RCC 7860 (cell line): ENCODE measurements around the gene NTRK2.
"Not testable (repeated sequence)": the region's sequence is repeated elsewhere in the genome, so short reads cannot be mapped to it uniquely, and the experiment has no call there.

Source experiments
- DNase-seq: peaks from one replicate; pipeline ENCODE4 v3.0.0-alpha.2; 2015; ENCODE audit warnings: low spot score
- FAIRE-seq: peaks from 2 replicates; lab custom pipeline; 2012; peaks lifted over from hg19 to GRCh38; lab: Jason Lieb, UNC

Gene NTRK2

DNA sequence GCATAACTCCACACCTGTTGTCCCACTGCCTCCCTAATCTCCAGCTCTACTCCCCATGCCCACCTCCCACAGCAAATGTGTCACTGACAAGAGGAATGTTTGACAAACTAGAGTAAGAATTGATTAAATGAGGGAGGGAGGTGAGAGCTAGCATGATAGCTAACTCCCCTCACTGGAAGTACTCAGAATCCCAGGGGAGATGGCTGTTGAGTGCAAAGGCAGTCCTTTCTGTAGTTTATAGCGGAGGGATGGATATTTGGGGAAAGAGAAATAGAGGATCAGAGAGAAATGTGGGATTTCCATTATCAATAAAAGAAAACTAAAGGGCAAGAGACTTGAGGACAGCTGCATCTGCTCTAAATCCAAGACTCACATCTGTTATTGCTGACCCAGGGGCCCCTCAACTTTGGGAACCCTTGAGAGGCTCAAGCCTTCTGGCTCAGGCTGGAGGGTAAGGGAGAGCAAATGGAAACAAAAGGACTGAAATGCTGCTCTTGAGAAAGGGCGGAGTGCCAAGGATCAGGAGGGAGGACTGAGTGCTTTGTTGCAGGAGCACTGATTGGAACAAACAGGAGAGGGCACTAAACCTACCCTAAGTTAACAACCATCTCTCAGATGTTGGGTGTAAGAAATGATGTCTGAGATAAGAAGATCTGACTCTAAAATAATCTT, 372.1 kb downstream of the NTRK2 start:
- no peak for FAIRE-seq
- no peak for DNase-seq

- no peak for FAIRE-seq
- no peak for DNase-seq
Observed at GRCh38 chr9:85042981-85043647, 373.6 kb downstream of the NTRK2 start.

DNA sequence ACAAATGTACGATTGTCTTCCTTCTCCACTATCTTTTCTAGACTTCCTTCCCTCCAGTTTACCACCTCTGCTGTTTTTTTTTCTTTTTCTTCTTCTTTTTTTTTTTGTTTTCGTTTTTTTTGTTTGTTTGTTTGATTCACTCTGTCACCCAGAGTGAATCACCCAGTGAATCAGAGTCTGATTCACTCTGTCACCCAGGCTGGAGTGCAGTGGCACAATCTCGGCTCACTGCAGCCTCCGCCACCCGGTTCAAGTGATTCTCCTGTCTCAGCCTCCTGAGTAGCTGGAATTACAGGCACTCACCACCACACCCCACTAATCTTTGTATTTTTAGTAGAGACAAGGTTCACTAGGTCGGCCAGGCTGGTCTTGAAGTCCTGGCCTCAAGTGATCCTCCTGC, 375.7 kb downstream of the NTRK2 start:
- FAIRE-seq (no peak), DNase-seq (no peak)

DNA sequence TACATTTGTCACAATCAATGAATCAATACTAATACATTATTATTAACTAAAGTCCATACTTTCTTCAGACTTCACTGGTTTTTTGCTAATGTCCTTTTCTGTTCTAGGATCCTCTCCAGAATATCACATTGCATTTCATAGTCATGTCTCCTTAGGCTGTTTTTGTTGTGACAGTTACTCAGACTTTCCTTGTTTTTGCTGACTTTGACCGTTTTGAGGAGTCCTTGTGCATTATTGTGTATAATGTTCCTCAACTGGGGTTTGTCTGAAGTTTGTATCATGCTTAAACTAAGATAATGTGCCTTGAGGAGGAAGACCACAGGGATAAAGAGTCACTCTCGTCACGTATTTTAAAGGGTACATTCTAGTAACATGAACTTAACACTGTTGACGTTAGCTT, 376.9 kb downstream of the NTRK2 start:
- DNase-seq (no peak), FAIRE-seq (no peak)

- DNase-seq (no peak), FAIRE-seq (no peak)
Observed at GRCh38 chr9:85053206-85053786, 383.8 kb downstream of the NTRK2 start.

DNA sequence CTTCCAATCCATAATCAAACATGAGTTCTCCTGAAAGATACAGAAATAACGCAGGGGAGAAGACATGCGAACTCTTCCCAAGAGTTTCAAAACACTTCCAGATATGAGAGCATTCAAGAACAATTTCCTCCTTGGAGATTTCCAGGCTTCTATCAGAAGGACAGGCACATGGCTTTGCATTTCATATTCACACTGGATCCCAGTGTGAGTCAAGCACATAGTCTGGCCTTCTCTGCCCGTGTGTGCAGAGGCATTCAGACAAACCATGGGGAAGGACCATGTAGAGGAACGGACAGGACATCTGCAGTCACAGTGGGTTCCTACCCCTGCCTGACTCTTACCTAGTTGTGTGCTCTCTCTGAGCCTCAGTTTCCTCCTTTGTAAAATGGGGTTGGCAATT, 384.5 kb downstream of the NTRK2 start:
- no peak for FAIRE-seq

GRCh38 chr9:85055506-85056202, 386.1 kb downstream of the NTRK2 start:
- FAIRE-seq: no peak

More for the DNA sequence above, 384.5 kb downstream of the NTRK2 start:
- DNase-seq: no peak

DNA sequence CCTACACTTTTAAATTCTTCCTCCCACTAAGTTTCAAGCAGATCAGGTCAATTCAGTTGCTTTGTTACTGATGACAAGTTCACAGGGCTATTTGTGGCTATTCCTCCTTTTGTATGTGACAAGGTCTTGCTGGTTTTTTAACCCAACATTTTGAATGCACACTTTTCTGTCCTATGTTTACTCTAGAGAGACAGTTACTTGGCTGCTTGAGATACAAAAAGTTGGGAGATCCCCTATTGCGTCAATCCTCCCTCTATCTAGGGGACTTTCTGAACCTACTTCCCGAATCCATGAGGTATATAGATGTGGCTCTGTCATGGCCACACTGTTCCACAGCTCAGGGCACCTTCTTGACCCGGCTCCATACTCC, 386.7 kb downstream of the NTRK2 start:
- FAIRE-seq: no peak
- no peak for DNase-seq

More at GRCh38 chr9:85055506-85056202, 386.1 kb downstream of the NTRK2 start:
- no peak for DNase-seq

GRCh38 chr9:85061969-85062368, 392.4 kb downstream of the NTRK2 start:
- FAIRE-seq (no peak), DNase-seq (no peak)

GRCh38 chr9:85062385-85063022, 393.0 kb downstream of the NTRK2 start:
- FAIRE-seq (no peak), DNase-seq (no peak)

DNA sequence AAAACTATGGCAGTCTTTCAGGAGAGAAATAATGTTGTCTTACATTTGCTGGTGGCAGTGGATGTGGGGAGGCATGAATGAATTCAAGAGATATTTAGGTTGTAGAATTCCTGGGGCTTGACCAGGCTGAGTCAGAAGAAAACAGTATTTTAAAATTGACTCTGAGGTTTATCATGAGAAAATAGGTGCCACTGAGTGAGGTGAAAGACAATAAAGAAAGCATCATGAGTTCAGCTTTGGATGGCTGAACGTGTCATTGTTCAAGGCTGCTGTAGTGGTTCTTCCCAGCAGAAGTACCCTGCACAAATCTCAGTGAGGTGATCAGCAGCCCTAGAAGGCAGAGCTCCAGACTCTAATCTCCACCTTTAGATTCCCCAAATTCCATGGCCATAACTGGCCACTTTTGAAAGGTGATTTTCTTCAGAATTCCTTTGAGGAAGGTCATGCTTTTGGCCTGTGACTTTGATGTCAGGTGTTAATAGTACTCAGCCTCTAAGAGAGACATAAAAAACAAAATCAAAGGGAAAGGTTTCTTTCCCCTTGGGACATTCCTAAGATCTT, 395.4 kb downstream of the NTRK2 start:
- no peak for FAIRE-seq

GRCh38 chr9:85067792-85068191, 398.3 kb downstream of the NTRK2 start:
- FAIRE-seq (no peak), DNase-seq (no peak)

More for the DNA sequence above, 395.4 kb downstream of the NTRK2 start:
- DNase-seq: no peak

DNA sequence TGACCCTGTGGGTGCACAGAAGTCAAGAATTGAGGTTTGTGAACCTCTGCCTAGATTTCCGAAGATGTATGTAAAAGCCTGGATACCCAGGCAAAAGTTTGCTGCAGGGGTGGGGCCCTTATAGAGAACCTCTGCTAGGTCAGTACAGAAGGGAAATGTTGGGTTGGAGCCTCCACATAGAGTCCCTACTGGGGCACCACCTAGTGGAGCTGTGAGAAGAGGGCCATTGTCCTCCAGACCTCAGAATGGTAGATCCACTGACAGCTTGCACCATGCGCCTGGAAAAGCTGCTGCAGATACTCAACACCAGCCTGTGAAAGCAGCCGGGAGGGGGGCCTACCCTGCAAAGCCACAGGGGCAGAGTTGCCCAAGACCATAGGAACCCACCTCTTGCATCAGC, 399.9 kb downstream of the NTRK2 start:
- not testable (repeated sequence) for FAIRE-seq, DNase-seq
